ENCODE measurements around the gene AURKA.

Gene AURKA

GRCh38 chr20:56395166-56395565, 3.2 kb upstream of the AURKA start:
- TF ChIP-seq CTCF (IDR thresholded peaks at IDR 0.05): no peak

GRCh38 chr20:56393653-56394052, 1.6 kb upstream of the AURKA start:
- TF ChIP-seq CTCF (IDR thresholded peaks at IDR 0.05): no peak

- no peak for TF ChIP-seq CTCF (IDR thresholded peaks at IDR 0.05)
These were observed 967 bp upstream of the AURKA start for GRCh38 chr20:56392881-56393482.

GRCh38 chr20:56391596-56392131, 351 bp downstream of the AURKA start:
- TF ChIP-seq CTCF (IDR thresholded peaks at IDR 0.05): no peak

- TF ChIP-seq CTCF (IDR thresholded peaks at IDR 0.05): no peak
These were observed 978 bp downstream of the AURKA start for GRCh38 chr20:56391037-56391436.

- no peak for TF ChIP-seq CTCF (IDR thresholded peaks at IDR 0.05)
These were observed 2.2 kb downstream of the AURKA start for GRCh38 chr20:56389807-56390206.

- TF ChIP-seq CTCF (IDR thresholded peaks at IDR 0.05): no peak
These were observed 3.1 kb downstream of the AURKA start for GRCh38 chr20:56388882-56389281.

GRCh38 chr20:56386219-56386618, 5.8 kb downstream of the AURKA start:
- TF ChIP-seq CTCF (IDR thresholded peaks at IDR 0.05): no peak

Measured in LNCAP (cell line).